C4-2B (cell line): ENCODE data around the gene KCNAB3.

Experiments used
- CTCF ChIP-seq: fragments of 450-650 bp; conservative IDR thresholded peaks from 2 replicates; pipeline ENCODE4 v1.5.1; 2017; ENCODE audit warnings: mild to moderate bottlenecking
- ZFX ChIP-seq: fragments of 450-650 bp; IDR thresholded peaks from 2 replicates; pipeline ENCODE4 v1.6.1; 2017

GRCh38 chr17:7947651-7948050 lies 18.0 kb upstream of the KCNAB3 start:
- TF ChIP-seq ZFX (no peak), CTCF (no peak)
